ENCODE data around the gene COQ4.

The COQ4 gene

GRCh38 chr9:128361986-128362646 lies 39.5 kb downstream of the COQ4 start:
- Histone ChIP-seq H3K27ac (ENCODE audit: low read depth, low read length) (no peak overlapping the region), H3K27me3 (ENCODE audit: insufficient read depth, low read length) (no peaks in the 10 kb centered on the region), H3K79me2 (ENCODE audit: control insufficient read depth, insufficient read depth, low read length, unreplicated experiment) (no peaks in the 10 kb centered on the region), H3K36me3 (ENCODE audit: insufficient read depth, low read length) (no peaks in the 10 kb centered on the region), H3K4me1 (ENCODE audit: control insufficient read depth, insufficient read depth, low read length, unreplicated experiment) (peaks cover 13% of the 10 kb centered on the region), H2AFZ (ENCODE audit: low read length, unreplicated experiment) (peak overlapping the region; percentile 49), H3K4me3 (ENCODE audit: low read depth, low read length) (peak overlapping the region; percentile 71)

- Histone ChIP-seq H3K79me2 (ENCODE audit: control insufficient read depth, insufficient read depth, low read length, unreplicated experiment) (no peaks in the 10 kb centered on the region), H3K27me3 (ENCODE audit: insufficient read depth, low read length) (no peaks in the 10 kb centered on the region), H3K4me1 (ENCODE audit: control insufficient read depth, insufficient read depth, low read length, unreplicated experiment) (peaks cover 13% of the 10 kb centered on the region), H3K36me3 (ENCODE audit: insufficient read depth, low read length) (no peaks in the 10 kb centered on the region), H2AFZ (ENCODE audit: low read length, unreplicated experiment) (peak overlapping the region; percentile 10), H3K27ac (ENCODE audit: low read depth, low read length) (no peak overlapping the region), H3K4me3 (ENCODE audit: low read depth, low read length) (no peak overlapping the region)
Observed at GRCh38 chr9:128362774-128363173, 40.1 kb downstream of the COQ4 start.

GRCh38 chr9:128365525-128365924 lies 42.9 kb downstream of the COQ4 start:
- H3K27ac ChIP-seq (ENCODE audit: low read depth, low read length): no peak overlapping the region
- H2AFZ ChIP-seq (ENCODE audit: low read length, unreplicated experiment): no peak overlapping the region
- no peak overlapping the region for H3K4me3 ChIP-seq (ENCODE audit: low read depth, low read length)
- no peaks in the 10 kb centered on the region for H3K36me3 ChIP-seq (ENCODE audit: insufficient read depth, low read length)
- H3K79me2 ChIP-seq (ENCODE audit: control insufficient read depth, insufficient read depth, low read length, unreplicated experiment): no peaks in the 10 kb centered on the region
- no peaks in the 10 kb centered on the region for H3K27me3 ChIP-seq (ENCODE audit: insufficient read depth, low read length)
- H3K4me1 ChIP-seq (ENCODE audit: control insufficient read depth, insufficient read depth, low read length, unreplicated experiment): peaks cover 19% of the 10 kb centered on the region

GRCh38 chr9:128369024-128369706 lies 46.5 kb downstream of the COQ4 start:
- Histone ChIP-seq H3K79me2 (ENCODE audit: control insufficient read depth, insufficient read depth, low read length, unreplicated experiment) (peaks cover 27% of the 10 kb centered on the region), H2AFZ (ENCODE audit: low read length, unreplicated experiment) (no peak overlapping the region), H3K4me1 (ENCODE audit: control insufficient read depth, insufficient read depth, low read length, unreplicated experiment) (peaks cover 19% of the 10 kb centered on the region), H3K27me3 (ENCODE audit: insufficient read depth, low read length) (no peaks in the 10 kb centered on the region), H3K36me3 (ENCODE audit: insufficient read depth, low read length) (no peaks in the 10 kb centered on the region), H3K4me3 (ENCODE audit: low read depth, low read length) (no peak overlapping the region), H3K27ac (ENCODE audit: low read depth, low read length) (no peak overlapping the region)

- Histone ChIP-seq H3K27ac (ENCODE audit: low read depth, low read length) (peak overlapping the region; percentile 86), H2AFZ (ENCODE audit: low read length, unreplicated experiment) (peak overlapping the region; percentile 81), H3K27me3 (ENCODE audit: insufficient read depth, low read length) (no peaks in the 10 kb centered on the region), H3K4me1 (ENCODE audit: control insufficient read depth, insufficient read depth, low read length, unreplicated experiment) (peaks cover 19% of the 10 kb centered on the region), H3K4me3 (ENCODE audit: low read depth, low read length) (peak overlapping the region; percentile 95), H3K79me2 (ENCODE audit: control insufficient read depth, insufficient read depth, low read length, unreplicated experiment) (peaks cover 37% of the 10 kb centered on the region), H3K36me3 (ENCODE audit: insufficient read depth, low read length) (no peaks in the 10 kb centered on the region)
Observed at GRCh38 chr9:128370367-128370751, 47.7 kb downstream of the COQ4 start.

- Histone ChIP-seq H3K4me3 (ENCODE audit: low read depth, low read length) (peak within 1 kb of the TSS; percentile 95), H3K79me2 (ENCODE audit: control insufficient read depth, insufficient read depth, low read length, unreplicated experiment) (peaks cover 38% of the 10 kb centered on the region), H3K27me3 (ENCODE audit: insufficient read depth, low read length) (no peaks in the 10 kb centered on the region), H3K4me1 (ENCODE audit: control insufficient read depth, insufficient read depth, low read length, unreplicated experiment) (peaks cover 19% of the 10 kb centered on the region), H3K36me3 (ENCODE audit: insufficient read depth, low read length) (no peaks in the 10 kb centered on the region), H2AFZ (ENCODE audit: low read length, unreplicated experiment) (peak within 1 kb of the TSS; percentile 83), H3K27ac (ENCODE audit: low read depth, low read length) (peak within 1 kb of the TSS; percentile 86)
Observed at GRCh38 chr9:128370752-128371629, 48.4 kb downstream of the COQ4 start, which contains the start of gene URM1. Gene URM1 (plus strand): TSS chr9:128371374. CDS start chr9:128371381, 7 bp downstream.

GRCh38 chr9:128371630-128372117 lies 49.0 kb downstream of the COQ4 start:
- Histone ChIP-seq H3K36me3 (ENCODE audit: insufficient read depth, low read length) (no peaks in the 10 kb centered on the region), H3K27me3 (ENCODE audit: insufficient read depth, low read length) (no peaks in the 10 kb centered on the region), H3K4me1 (ENCODE audit: control insufficient read depth, insufficient read depth, low read length, unreplicated experiment) (peaks cover 19% of the 10 kb centered on the region), H3K4me3 (ENCODE audit: low read depth, low read length) (peak overlapping the region; percentile 95), H3K27ac (ENCODE audit: low read depth, low read length) (peak overlapping the region; percentile 86), H2AFZ (ENCODE audit: low read length, unreplicated experiment) (peak overlapping the region; percentile 83), H3K79me2 (ENCODE audit: control insufficient read depth, insufficient read depth, low read length, unreplicated experiment) (peaks cover 42% of the 10 kb centered on the region)

- Histone ChIP-seq H3K27ac (ENCODE audit: low read depth, low read length) (peak overlapping the region; percentile 86), H3K36me3 (ENCODE audit: insufficient read depth, low read length) (no peaks in the 10 kb centered on the region), H3K27me3 (ENCODE audit: insufficient read depth, low read length) (no peaks in the 10 kb centered on the region), H3K79me2 (ENCODE audit: control insufficient read depth, insufficient read depth, low read length, unreplicated experiment) (peaks cover 47% of the 10 kb centered on the region), H2AFZ (ENCODE audit: low read length, unreplicated experiment) (no peak overlapping the region), H3K4me3 (ENCODE audit: low read depth, low read length) (peak overlapping the region; percentile 95), H3K4me1 (ENCODE audit: control insufficient read depth, insufficient read depth, low read length, unreplicated experiment) (peaks cover 19% of the 10 kb centered on the region)
Observed at GRCh38 chr9:128372188-128372641, 49.6 kb downstream of the COQ4 start.

- Histone ChIP-seq H3K27ac (ENCODE audit: low read depth, low read length) (peak overlapping the region; percentile 86), H3K79me2 (ENCODE audit: control insufficient read depth, insufficient read depth, low read length, unreplicated experiment) (peaks cover 49% of the 10 kb centered on the region), H3K4me3 (ENCODE audit: low read depth, low read length) (peak overlapping the region; percentile 95), H3K36me3 (ENCODE audit: insufficient read depth, low read length) (no peaks in the 10 kb centered on the region), H3K27me3 (ENCODE audit: insufficient read depth, low read length) (no peaks in the 10 kb centered on the region), H3K4me1 (ENCODE audit: control insufficient read depth, insufficient read depth, low read length, unreplicated experiment) (peaks cover 19% of the 10 kb centered on the region), H2AFZ (ENCODE audit: low read length, unreplicated experiment) (no peak overlapping the region)
Observed at GRCh38 chr9:128372784-128373183, 50.1 kb downstream of the COQ4 start.

- peaks cover 50% of the 10 kb centered on the region for H3K79me2 ChIP-seq (ENCODE audit: control insufficient read depth, insufficient read depth, low read length, unreplicated experiment)
- no peaks in the 10 kb centered on the region for H3K27me3 ChIP-seq (ENCODE audit: insufficient read depth, low read length)
- no peak overlapping the region for H3K27ac ChIP-seq (ENCODE audit: low read depth, low read length)
Observed at GRCh38 chr9:128374221-128374675, 51.6 kb downstream of the COQ4 start.

More at GRCh38 chr9:128374221-128374675, 51.6 kb downstream of the COQ4 start:
- Histone ChIP-seq H3K4me1 (ENCODE audit: control insufficient read depth, insufficient read depth, low read length, unreplicated experiment) (peaks cover 19% of the 10 kb centered on the region), H2AFZ (ENCODE audit: low read length, unreplicated experiment) (no peak overlapping the region), H3K36me3 (ENCODE audit: insufficient read depth, low read length) (no peaks in the 10 kb centered on the region), H3K4me3 (ENCODE audit: low read depth, low read length) (no peak overlapping the region)
